ENCODE measurements around the gene F8. TPM values are rescaled to one million over a fixed set of nuclear protein-coding genes. Genes with fewer than 3 reads are reported as not detected.
A peak's percentile ranks its signal among the peaks of the same experiment; 100 is the strongest.

F8 gene
- total and polyA plus RNA-seq, 8 donors = 0.29 to 7.1 (median 3.7) TPM

DNA sequence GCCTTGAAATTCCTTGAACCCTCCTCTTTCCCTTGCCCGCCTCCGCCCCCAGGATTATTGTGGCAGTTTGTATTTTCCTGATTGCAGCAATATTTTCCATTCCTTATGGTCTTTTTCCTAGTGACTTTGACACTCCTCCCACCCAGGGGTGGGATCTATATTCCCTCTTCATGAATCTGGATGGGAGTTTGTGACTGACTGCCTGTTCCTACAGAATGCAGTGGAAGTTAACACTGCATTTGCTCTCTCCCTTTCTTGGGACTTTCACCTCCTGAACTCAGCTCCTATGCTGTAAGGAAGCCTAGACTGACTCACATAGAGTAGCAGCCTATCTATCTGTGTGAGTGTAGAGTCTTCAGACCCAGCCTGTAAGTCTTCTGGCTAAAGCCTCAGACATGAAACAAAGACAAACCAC is 6.4 kb upstream of the F8 start:
- peaks cover 0 to 6% (median 0%) of the 10 kb centered on the region in 4 donors for H3K9me3 ChIP-seq
- intact Hi-C loops (cut with DNase I; ENCODE audit: low total_unique reads) = no loop called here
- peak overlapping the region in 4 of 5 donors; percentile 93 to 97 (median 96) for H3K27ac ChIP-seq
- no peak overlapping the region for H3K4me3 ChIP-seq
- no peaks in the 10 kb centered on the region for H3K36me3 ChIP-seq
- no peaks in the 10 kb centered on the region for H3K27me3 ChIP-seq
- TF ChIP-seq, protein P1, sequence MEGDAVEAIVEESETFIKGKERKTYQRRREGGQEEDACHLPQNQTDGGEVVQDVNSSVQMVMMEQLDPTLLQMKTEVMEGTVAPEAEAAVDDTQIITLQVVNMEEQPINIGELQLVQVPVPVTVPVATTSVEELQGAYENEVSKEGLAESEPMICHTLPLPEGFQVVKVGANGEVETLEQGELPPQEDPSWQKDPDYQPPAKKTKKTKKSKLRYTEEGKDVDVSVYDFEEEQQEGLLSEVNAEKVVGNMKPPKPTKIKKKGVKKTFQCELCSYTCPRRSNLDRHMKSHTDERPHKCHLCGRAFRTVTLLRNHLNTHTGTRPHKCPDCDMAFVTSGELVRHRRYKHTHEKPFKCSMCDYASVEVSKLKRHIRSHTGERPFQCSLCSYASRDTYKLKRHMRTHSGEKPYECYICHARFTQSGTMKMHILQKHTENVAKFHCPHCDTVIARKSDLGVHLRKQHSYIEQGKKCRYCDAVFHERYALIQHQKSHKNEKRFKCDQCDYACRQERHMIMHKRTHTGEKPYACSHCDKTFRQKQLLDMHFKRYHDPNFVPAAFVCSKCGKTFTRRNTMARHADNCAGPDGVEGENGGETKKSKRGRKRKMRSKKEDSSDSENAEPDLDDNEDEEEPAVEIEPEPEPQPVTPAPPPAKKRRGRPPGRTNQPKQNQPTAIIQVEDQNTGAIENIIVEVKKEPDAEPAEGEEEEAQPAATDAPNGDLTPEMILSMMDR (IDR thresholded peaks at IDR 0.05) = no peak
- TF ChIP-seq EP300 (IDR thresholded peaks at IDR 0.05) (no peak), POLR2A (IDR thresholded peaks at IDR 0.05) (no peak), POLR2AphosphoS5 (IDR thresholded peaks at IDR 0.05) (no peak)
- DNase-seq = no peak
- WGBS, 5 donors = 76 to 93% (median 82%) methylated on average over 2 of the region's 2 CpGs
- peaks cover 0 to 22% (median 10%) of the 10 kb centered on the region in 4 donors for H3K4me1 ChIP-seq

- Histone ChIP-seq H3K27me3 (no peaks in the 10 kb centered on the region), H3K27ac (peak overlapping the region in 4 of 5 donors; percentile 93 to 97 (median 96)), H3K9me3 (peaks cover 0 to 6% (median 0%) of the 10 kb centered on the region in 4 donors), H3K36me3 (no peaks in the 10 kb centered on the region), H3K4me1 (peaks cover 0 to 22% (median 10%) of the 10 kb centered on the region in 4 donors), H3K4me3 (peak overlapping the region; percentile 44 to 62 (median 56))
- intact Hi-C loops (cut with DNase I; ENCODE audit: low total_unique reads) = no loop called here
- WGBS, 5 donors = 8 to 30% (median 17%) methylated on average over 3 of the region's 3 CpGs
- DNase-seq = no peak
- TF ChIP-seq EP300 (IDR thresholded peaks at IDR 0.05) (no peak), POLR2A (IDR thresholded peaks at IDR 0.05) (no peak), POLR2AphosphoS5 (IDR thresholded peaks at IDR 0.05) (no peak)
- TF ChIP-seq, protein P1 (IDR thresholded peaks at IDR 0.05) = no peak
Observed at GRCh38 chrX:155028129-155028528, 5.6 kb upstream of the F8 start.

- intact Hi-C loops (cut with DNase I; ENCODE audit: low total_unique reads) = no loop called here
- no peaks in the 10 kb centered on the region for H3K27me3 ChIP-seq
Observed at GRCh38 chrX:155027509-155028066, 5.1 kb upstream of the F8 start.

DNA sequence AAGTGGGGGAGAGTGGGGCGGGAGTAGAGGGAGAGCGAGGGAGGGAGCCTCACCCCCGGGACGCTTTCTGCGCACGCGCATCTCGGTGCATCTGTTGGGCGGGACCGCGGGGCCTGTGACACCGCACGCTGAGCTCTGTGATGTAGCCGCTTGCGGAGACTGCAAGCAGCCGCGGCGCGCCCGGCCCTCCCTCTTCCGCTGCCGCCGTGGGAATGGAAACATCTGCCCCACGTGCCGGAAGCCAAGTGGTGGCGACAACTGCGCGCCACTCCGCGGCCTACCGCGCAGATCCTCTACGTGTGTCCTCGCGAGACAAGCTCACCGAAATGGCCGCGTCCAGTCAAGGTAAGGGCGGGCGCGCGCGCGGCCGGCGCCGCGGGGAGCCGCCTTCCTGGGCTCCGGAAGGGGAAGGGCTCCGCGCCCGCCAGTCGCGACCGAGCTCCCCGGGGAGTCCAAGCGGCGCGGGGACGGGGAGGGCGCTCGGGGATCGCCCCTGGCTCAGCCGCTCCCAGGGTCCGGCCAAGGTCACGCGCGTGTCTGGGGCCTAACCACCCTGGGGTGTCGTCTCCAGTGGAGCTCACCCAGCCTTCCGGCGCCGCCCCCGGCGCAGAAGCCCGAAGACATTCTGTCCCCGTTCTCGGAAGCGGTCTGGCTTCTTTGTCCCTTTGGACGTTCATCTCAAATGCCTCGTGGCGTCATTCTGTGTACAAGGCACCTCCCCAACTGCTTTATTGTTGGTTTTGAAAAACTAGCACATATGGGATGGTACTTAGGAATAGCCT is 4.4 kb upstream of the F8 start, which contains the start of gene FUNDC2:
TSS of gene FUNDC2 (plus strand) at position 118 of the 782 bp plus-strand sequence. CDS start at position 213, 95 bp downstream.
- peak; percentile 93 to 97 for DNase-seq
- H3K4me3 ChIP-seq = peak within 1 kb of the TSS; percentile 44 to 62 (median 56)
- no peaks in the 10 kb centered on the region for H3K27me3 ChIP-seq
- H3K4me1 ChIP-seq = peaks cover 0 to 22% (median 10%) of the 10 kb centered on the region in 4 donors
- peak within 1 kb of the TSS; percentile 93 to 97 (median 95) for H3K27ac ChIP-seq
- H3K36me3 ChIP-seq = no peaks in the 10 kb centered on the region
- TF ChIP-seq EP300 (IDR thresholded peaks at IDR 0.05) (peak; percentile 51), POLR2A (IDR thresholded peaks at IDR 0.05) (no peak), POLR2AphosphoS5 (IDR thresholded peaks at IDR 0.05) (peak; percentile 52 to 81 (median 58))
- TF ChIP-seq, protein P1 (IDR thresholded peaks at IDR 0.05) = no peak
- H3K9me3 ChIP-seq = peaks cover 0 to 6% (median 0%) of the 10 kb centered on the region in 4 donors
- 0 to 57% (median 9%) methylated on average over 8 to 79 of the region's 82 CpGs for WGBS, 5 donors
- intact Hi-C loops (cut with DNase I; ENCODE audit: low total_unique reads) = no loop called here

More at GRCh38 chrX:155027509-155028066, 5.1 kb upstream of the F8 start:
- peak overlapping the region; percentile 44 to 62 (median 56) for H3K4me3 ChIP-seq
- no peaks in the 10 kb centered on the region for H3K36me3 ChIP-seq
- WGBS, 5 donors = 0 to 46% (median 6%) methylated on average over 14 of the region's 14 CpGs
- peaks cover 0 to 6% (median 0%) of the 10 kb centered on the region in 4 donors for H3K9me3 ChIP-seq
- peak overlapping the region; percentile 93 to 97 (median 95) for H3K27ac ChIP-seq
- TF ChIP-seq POLR2AphosphoS5 (IDR thresholded peaks at IDR 0.05) = peak; percentile 75 to 88 (median 82)
- no peak for TF ChIP-seq POLR2A (IDR thresholded peaks at IDR 0.05)
- H3K4me1 ChIP-seq = peaks cover 0 to 22% (median 10%) of the 10 kb centered on the region in 4 donors
- DNase-seq = peak in 1 of 2 donors; percentile 76
